ENCODE results near the gene GCSAM. TPM values are rescaled to one million over a fixed set of nuclear protein-coding genes. Genes with fewer than 3 reads are reported as not detected.

Gene GCSAM
- not detected in 2 replicates for total RNA-seq (2014; rRNA removed; shearing (Covaris generic))

DNA sequence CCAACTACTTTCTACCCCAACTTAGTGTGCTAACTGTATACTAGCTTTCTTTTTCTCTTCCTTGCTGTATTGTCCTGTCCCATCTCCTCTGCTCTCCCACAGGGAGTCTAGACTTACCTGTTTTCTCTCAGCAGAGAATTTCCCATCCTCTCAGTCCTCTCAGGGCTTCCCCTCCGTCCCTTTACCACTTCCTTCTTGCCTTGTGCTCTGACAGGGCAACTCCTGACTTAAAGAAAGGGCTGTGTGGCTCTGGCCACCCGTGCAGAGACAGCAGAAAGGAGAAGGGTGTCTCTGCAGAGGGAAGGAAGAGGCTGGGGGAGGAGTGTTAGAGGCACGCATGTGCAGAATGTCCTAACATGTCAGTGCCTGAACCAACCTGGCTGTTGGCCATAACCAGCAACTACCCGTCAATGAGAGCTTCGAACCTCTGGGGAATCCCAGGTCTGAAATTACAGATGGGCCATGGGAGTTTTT lies at the start of gene GCSAM:
Gene GCSAM (minus strand): TSS at position 274 of the 474 bp plus-strand sequence. CDS start 128 bp downstream, at position 146.
- DNase-seq (ENCODE audit: low spot score): no peak

- no peak for DNase-seq (ENCODE audit: low spot score)
These were observed 42.6 kb upstream of the GCSAM start for GRCh38 chr3:112175646-112176045.

- no peak for DNase-seq (ENCODE audit: low spot score)
These were observed 42.0 kb upstream of the GCSAM start for GRCh38 chr3:112175037-112175436.

DNA sequence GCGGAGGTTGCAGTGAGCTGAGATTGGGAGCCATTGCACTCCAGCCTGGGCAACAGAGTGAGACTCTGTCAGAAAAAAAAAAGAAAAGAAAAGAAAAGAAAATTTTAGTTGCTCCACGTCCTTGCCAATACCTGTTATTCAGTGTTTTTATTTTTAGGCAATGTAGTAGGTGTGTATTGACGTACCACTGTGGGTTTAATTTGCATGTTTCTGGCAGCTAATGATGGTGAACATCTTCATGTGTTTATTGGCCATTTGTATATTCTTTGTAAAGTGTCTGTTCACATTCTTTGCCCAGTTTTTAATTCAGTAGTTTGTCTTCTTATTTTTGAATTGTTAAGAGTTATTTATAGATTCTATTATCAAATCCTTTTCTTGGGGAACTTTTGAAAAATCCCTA lies 38.1 kb upstream of the GCSAM start:
- no peak for DNase-seq (ENCODE audit: low spot score)

GRCh38 chr3:112170046-112170445 lies 37.0 kb upstream of the GCSAM start:
- no peak for DNase-seq (ENCODE audit: low spot score)

DNA sequence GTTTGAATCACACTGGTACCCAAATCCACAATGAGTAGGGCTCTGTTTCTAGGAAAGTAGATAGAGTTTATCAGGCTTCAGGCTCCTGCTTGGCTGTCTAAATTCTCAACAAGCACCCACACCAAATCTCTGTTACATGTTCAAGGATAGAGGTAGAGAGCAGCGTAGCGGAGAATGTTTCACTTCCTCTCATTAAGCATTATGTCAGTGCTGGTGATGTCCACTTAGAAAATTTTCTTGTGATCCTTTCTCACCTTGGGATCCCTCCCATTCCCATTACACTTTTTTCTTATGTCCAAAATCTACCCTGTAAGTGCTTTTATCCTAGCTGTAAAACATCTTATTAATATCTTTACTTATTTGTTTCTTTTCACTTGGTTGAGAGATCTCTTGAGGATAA lies 34.7 kb upstream of the GCSAM start:
- DNase-seq (ENCODE audit: low spot score): no peak

DNA sequence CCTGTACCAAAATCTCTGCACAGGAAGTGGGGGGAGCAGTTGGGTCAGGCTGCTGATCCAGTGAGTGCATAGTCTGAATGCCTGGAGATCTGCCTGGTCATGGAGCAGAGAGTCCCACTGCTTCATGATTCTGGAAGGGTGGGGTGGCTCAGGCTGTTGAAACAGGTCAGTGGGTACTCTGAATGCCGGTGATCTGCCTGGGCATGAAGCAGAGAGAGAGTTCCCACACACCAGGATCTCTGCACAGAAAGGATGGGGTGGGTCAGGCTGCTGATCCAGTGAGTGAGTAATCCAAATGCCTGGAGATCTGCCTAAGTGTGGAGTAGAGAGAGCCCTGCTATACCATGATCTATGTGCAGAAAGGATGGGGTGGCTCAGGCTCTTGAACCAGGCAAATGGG lies 16.1 kb upstream of the GCSAM start:
- DNase-seq (ENCODE audit: low spot score): no peak

- no peak for DNase-seq (ENCODE audit: low spot score)
These were observed 10.6 kb upstream of the GCSAM start for GRCh38 chr3:112143689-112144088.

DNA sequence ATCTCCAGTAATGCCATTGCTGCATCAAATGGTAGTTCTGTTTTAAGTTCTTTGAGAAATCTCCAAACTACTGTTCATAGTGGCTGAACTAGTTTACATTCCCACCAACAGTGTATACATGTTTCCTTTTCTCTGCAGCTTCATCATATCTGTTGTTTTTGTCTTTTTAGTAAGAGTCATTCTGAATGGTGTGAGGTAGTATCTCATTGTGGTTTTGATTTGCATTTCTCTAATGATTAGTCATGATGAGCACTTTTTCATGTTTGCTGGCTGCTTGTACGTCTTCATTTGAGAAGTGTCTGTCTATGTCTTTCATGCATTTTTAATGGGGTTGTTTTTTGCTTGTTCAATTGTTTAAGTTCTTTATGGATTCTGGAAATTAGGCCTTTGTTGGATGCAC lies 10.2 kb upstream of the GCSAM start:
- no peak for DNase-seq (ENCODE audit: low spot score)

GRCh38 chr3:112141293-112141692 lies 8.2 kb upstream of the GCSAM start:
- no peak for DNase-seq (ENCODE audit: low spot score)

- no peak for DNase-seq (ENCODE audit: low spot score)
These were observed 7.5 kb upstream of the GCSAM start for GRCh38 chr3:112140584-112140983.

- no peak for DNase-seq (ENCODE audit: low spot score)
These were observed 5.3 kb upstream of the GCSAM start for GRCh38 chr3:112138219-112138969.

GRCh38 chr3:112137781-112138180 lies 4.7 kb upstream of the GCSAM start:
- DNase-seq (ENCODE audit: low spot score): no peak

- peak; percentile 28 for DNase-seq (ENCODE audit: low spot score)
These were observed 4.1 kb upstream of the GCSAM start for GRCh38 chr3:112136959-112137693.

DNA sequence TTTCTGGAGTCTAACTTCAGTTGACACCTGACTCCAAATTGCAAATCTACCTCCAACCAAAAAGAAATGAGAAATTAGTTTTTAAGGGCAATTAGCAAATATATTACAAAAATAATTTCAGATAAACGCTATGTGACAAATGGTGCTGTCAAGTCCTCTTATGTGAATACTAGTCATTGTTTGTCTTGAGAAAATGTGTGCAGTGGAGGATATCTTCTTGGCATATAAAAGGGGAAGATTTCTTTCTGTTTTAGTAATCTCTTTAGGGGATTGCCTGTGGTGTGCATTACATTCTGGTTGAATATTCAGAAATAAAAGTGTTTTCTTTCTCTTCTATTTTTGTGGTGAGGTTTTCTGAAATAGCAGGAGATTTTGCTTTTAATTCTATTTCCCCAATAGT lies 3.0 kb upstream of the GCSAM start:
- DNase-seq (ENCODE audit: low spot score): no peak

- no peak for DNase-seq (ENCODE audit: low spot score)
These were observed 1.5 kb upstream of the GCSAM start for GRCh38 chr3:112134335-112135124.

DNA sequence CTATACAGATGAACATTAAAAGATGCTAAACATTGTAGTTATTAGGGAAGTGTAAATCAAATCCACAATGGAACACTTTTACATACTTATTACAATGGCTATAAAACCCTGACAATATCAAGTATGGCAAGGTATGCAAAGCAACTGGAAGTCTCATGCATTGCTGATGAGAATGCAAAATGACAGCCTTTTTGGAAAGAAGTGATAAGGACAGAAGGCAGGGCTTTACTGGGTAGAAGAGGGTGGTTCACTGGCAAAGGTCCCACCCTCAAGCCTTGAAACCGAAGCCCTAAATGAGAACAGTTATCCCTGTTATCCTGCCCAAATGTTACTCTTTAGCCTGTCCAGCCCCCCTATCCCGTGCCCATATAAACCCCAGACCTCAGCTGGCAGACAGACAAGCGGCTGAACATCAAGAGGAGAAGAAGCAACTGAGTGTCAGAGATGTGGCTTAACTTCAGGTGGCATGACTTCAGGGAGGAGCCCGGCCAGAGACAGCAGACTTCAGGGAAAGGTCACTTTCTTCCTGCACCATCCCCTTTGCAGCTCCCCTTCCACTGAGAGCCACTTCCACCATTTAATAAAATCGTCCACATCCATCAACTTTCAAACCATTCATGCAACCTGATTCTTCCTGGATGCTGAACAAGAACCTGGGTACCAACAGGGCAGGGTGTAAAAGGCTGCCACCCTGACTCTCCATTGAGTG lies 732 bp upstream of the GCSAM start:
- no peak for DNase-seq (ENCODE audit: low spot score)

- DNase-seq (ENCODE audit: low spot score): no peak
These were observed 494 bp downstream of the GCSAM start for GRCh38 chr3:112132554-112132953.

GRCh38 chr3:112132088-112132487 lies 960 bp downstream of the GCSAM start:
- no peak for DNase-seq (ENCODE audit: low spot score)

GRCh38 chr3:112131111-112131510 lies 1.9 kb downstream of the GCSAM start:
- DNase-seq (ENCODE audit: low spot score): no peak

- no peak for DNase-seq (ENCODE audit: low spot score)
These were observed 2.4 kb downstream of the GCSAM start for GRCh38 chr3:112130638-112130993.

Measured in H4 (cell line).